Measurements from ENCODE around the gene SLC20A1. TPM values are rescaled to one million over a fixed set of nuclear protein-coding genes. Genes with fewer than 3 reads are reported as not detected.

The SLC20A1 gene
- total and polyA plus RNA-seq, 2 experiments from 2014 or later: 135 to 191 TPM

- peak; percentile 87 for DNase-seq
- H3K36me3 ChIP-seq (ENCODE audit: low read depth): no peaks in the 10 kb centered on the region
- no peaks in the 10 kb centered on the region for H3K9me3 ChIP-seq (ENCODE audit: low read depth)
- H3K9me2 ChIP-seq (ENCODE audit: insufficient read depth): no peaks in the 10 kb centered on the region
- H3K4me3 ChIP-seq: no peak overlapping the region
- 4 to 18% methylated on average over 3 of the region's 3 CpGs for WGBS, 2 experiments (ENCODE audit: low coverage in 1 of 2, low lambda C conversion rate in 2 of 2, missing lambda C conversion rate in 2 of 2)
- H2AFZ ChIP-seq: peak overlapping the region; percentile 49
- H3K4me2 ChIP-seq (ENCODE audit: unreplicated experiment): peak overlapping the region; percentile 22
- TF ChIP-seq EZH2 (IDR thresholded peaks at IDR 0.05; ENCODE audit: insufficient read depth, poor library complexity, severe bottlenecking): no peak
- no peak for TF ChIP-seq EZH2phosphoT487 (IDR thresholded peaks at IDR 0.05; ENCODE audit: insufficient read depth, low read depth)
- H3K27me3 ChIP-seq (replicated peaks; ENCODE audit: insufficient read depth): no peaks in the 10 kb centered on the region
- peaks cover 9% of the 10 kb centered on the region; the same call in 1 of the 2 replicates for H3F3A ChIP-seq (ENCODE audit: insufficient read depth)
- H3K9ac ChIP-seq: no peak overlapping the region
- H4K20me1 ChIP-seq (ENCODE audit: insufficient read depth): no peaks in the 10 kb centered on the region
- no peak overlapping the region for H3K27ac ChIP-seq
- in situ Hi-C loops (cut with MboI): no loop called here
- H3K4me1 ChIP-seq (ENCODE audit: insufficient read depth): peaks cover 17% of the 10 kb centered on the region
- H3K79me2 ChIP-seq (ENCODE audit: insufficient read depth): no peaks in the 10 kb centered on the region
Measured at GRCh38 chr2:112679484-112679883, 33.7 kb downstream of the SLC20A1 start.

GRCh38 chr2:112680666-112681101 lies 34.9 kb downstream of the SLC20A1 start:
- 24 to 29% methylated on average over 5 of the region's 5 CpGs for WGBS, 2 experiments (ENCODE audit: low coverage in 1 of 2, low lambda C conversion rate in 2 of 2, missing lambda C conversion rate in 2 of 2)
- Histone ChIP-seq H3K4me2 (ENCODE audit: unreplicated experiment) (peak overlapping the region; percentile 23), H3K9me2 (ENCODE audit: insufficient read depth) (no peaks in the 10 kb centered on the region), H3K4me1 (ENCODE audit: insufficient read depth) (peaks cover 17% of the 10 kb centered on the region), H3K27me3 (replicated peaks; ENCODE audit: insufficient read depth) (no peaks in the 10 kb centered on the region), H3K9ac (peak overlapping the region; percentile 5; the same call in 1 of the 2 replicates), H4K20me1 (ENCODE audit: insufficient read depth) (no peaks in the 10 kb centered on the region), H3K79me2 (ENCODE audit: insufficient read depth) (no peaks in the 10 kb centered on the region), H3K9me3 (ENCODE audit: low read depth) (no peaks in the 10 kb centered on the region), H3F3A (ENCODE audit: insufficient read depth) (peaks cover 9% of the 10 kb centered on the region; the same call in 1 of the 2 replicates), H2AFZ (peak overlapping the region; percentile 64), H3K4me3 (peak overlapping the region; percentile 38), H3K27ac (no peak overlapping the region), H3K36me3 (ENCODE audit: low read depth) (no peaks in the 10 kb centered on the region)
- in situ Hi-C loops (cut with MboI): no loop called here
- peak; percentile 45 for DNase-seq
- no peak for TF ChIP-seq EZH2 (IDR thresholded peaks at IDR 0.05; ENCODE audit: insufficient read depth, poor library complexity, severe bottlenecking)
- TF ChIP-seq EZH2phosphoT487 (IDR thresholded peaks at IDR 0.05; ENCODE audit: insufficient read depth, low read depth): no peak

- Histone ChIP-seq H3K4me2 (ENCODE audit: unreplicated experiment) (no peak overlapping the region), H3K4me1 (ENCODE audit: insufficient read depth) (peaks cover 17% of the 10 kb centered on the region), H3K79me2 (ENCODE audit: insufficient read depth) (no peaks in the 10 kb centered on the region), H3K27ac (no peak overlapping the region), H3K4me3 (no peak overlapping the region), H3F3A (ENCODE audit: insufficient read depth) (peaks cover 9% of the 10 kb centered on the region; the same call in 1 of the 2 replicates), H3K9me3 (ENCODE audit: low read depth) (no peaks in the 10 kb centered on the region), H3K36me3 (ENCODE audit: low read depth) (no peaks in the 10 kb centered on the region), H3K9me2 (ENCODE audit: insufficient read depth) (no peaks in the 10 kb centered on the region), H2AFZ (no peak overlapping the region), H3K9ac (no peak overlapping the region), H4K20me1 (ENCODE audit: insufficient read depth) (no peaks in the 10 kb centered on the region), H3K27me3 (replicated peaks; ENCODE audit: insufficient read depth) (no peaks in the 10 kb centered on the region)
- in situ Hi-C loops (cut with MboI): no loop called here
- 95 to 96% methylated on average over 7 of the region's 7 CpGs for WGBS, 2 experiments (ENCODE audit: low coverage in 1 of 2, low lambda C conversion rate in 2 of 2, missing lambda C conversion rate in 2 of 2)
- DNase-seq: no peak
- TF ChIP-seq EZH2phosphoT487 (IDR thresholded peaks at IDR 0.05; ENCODE audit: insufficient read depth, low read depth) (no peak), EZH2 (IDR thresholded peaks at IDR 0.05; ENCODE audit: insufficient read depth, poor library complexity, severe bottlenecking) (no peak)
Measured at GRCh38 chr2:112682101-112682500, 36.4 kb downstream of the SLC20A1 start.

- Histone ChIP-seq H3K27me3 (replicated peaks; ENCODE audit: insufficient read depth) (no peaks in the 10 kb centered on the region), H3K27ac (no peak overlapping the region), H3K79me2 (ENCODE audit: insufficient read depth) (no peaks in the 10 kb centered on the region), H3K9me3 (ENCODE audit: low read depth) (no peaks in the 10 kb centered on the region), H2AFZ (no peak overlapping the region), H3K9me2 (ENCODE audit: insufficient read depth) (no peaks in the 10 kb centered on the region), H3K9ac (no peak overlapping the region), H4K20me1 (ENCODE audit: insufficient read depth) (no peaks in the 10 kb centered on the region), H3K4me2 (ENCODE audit: unreplicated experiment) (no peak overlapping the region), H3F3A (ENCODE audit: insufficient read depth) (peaks cover 9% of the 10 kb centered on the region; the same call in 1 of the 2 replicates), H3K4me1 (ENCODE audit: insufficient read depth) (peaks cover 17% of the 10 kb centered on the region), H3K36me3 (ENCODE audit: low read depth) (no peaks in the 10 kb centered on the region), H3K4me3 (no peak overlapping the region)
- WGBS, 2 experiments (ENCODE audit: low coverage in 1 of 2, low lambda C conversion rate in 2 of 2, missing lambda C conversion rate in 2 of 2): 86 to 88% methylated on average over 12 of the region's 12 CpGs
- TF ChIP-seq EZH2phosphoT487 (IDR thresholded peaks at IDR 0.05; ENCODE audit: insufficient read depth, low read depth) (no peak), EZH2 (IDR thresholded peaks at IDR 0.05; ENCODE audit: insufficient read depth, poor library complexity, severe bottlenecking) (no peak)
- in situ Hi-C loops (cut with MboI): no loop called here
- no peak for DNase-seq
Measured at GRCh38 chr2:112683550-112684414, 38.0 kb downstream of the SLC20A1 start.

Data from GM23248 (cell line).